Liver (tissue), 3 donors: Measurements from ENCODE around the gene C11orf21.

Experiments
- FOXA2 ChIP-seq: IDR thresholded peaks from 2 replicates; pipeline ENCODE4 v1.6.1; 2016; ENCODE audit warnings: antibody characterized with exemption
- MAX ChIP-seq: IDR thresholded peaks from 2 replicates; pipeline ENCODE4 v1.6.1; 2016; ENCODE audit warnings: antibody characterized with exemption
- RAD21 ChIP-seq, 2 donors: IDR thresholded peaks; 2 replicates each; pipeline ENCODE4 v1.6.1; 2016; ENCODE audit warnings: antibody characterized with exemption in 2 of 2, mild to moderate bottlenecking in 2 of 2
- REST ChIP-seq: IDR thresholded peaks from 2 replicates; pipeline ENCODE4 v1.6.1; 2016; ENCODE audit warnings: antibody characterized with exemption, mild to moderate bottlenecking
- SP1 ChIP-seq: IDR thresholded peaks from 2 replicates; pipeline ENCODE4 v1.6.1; 2018; ENCODE audit warnings: antibody characterized with exemption, mild to moderate bottlenecking
- TAF1 ChIP-seq: conservative IDR thresholded peaks from 2 replicates; pipeline ENCODE4 v1.6.1; 2016; ENCODE audit warnings: antibody characterized with exemption, mild to moderate bottlenecking
- YY1 ChIP-seq: IDR thresholded peaks from 2 replicates; pipeline ENCODE4 v1.6.1; 2016; ENCODE audit warnings: antibody characterized with exemption, mild to moderate bottlenecking
- TF ChIP-seq, protein P1 (sequence below): fragments of 150-350 bp; IDR thresholded peaks from 2 replicates; pipeline ENCODE4 v1.5.1; 2017; ENCODE audit warnings: improper control_type of control experiment, low read depth, low read length; ENCODE audit not compliant: missing input control
- TF ChIP-seq, protein P2 (sequence below): IDR thresholded peaks from 2 replicates; pipeline ENCODE4 v1.6.1; 2016; ENCODE audit warnings: antibody characterized with exemption
- donor health status: healthy.
- donor health status: healthy.

DNA sequence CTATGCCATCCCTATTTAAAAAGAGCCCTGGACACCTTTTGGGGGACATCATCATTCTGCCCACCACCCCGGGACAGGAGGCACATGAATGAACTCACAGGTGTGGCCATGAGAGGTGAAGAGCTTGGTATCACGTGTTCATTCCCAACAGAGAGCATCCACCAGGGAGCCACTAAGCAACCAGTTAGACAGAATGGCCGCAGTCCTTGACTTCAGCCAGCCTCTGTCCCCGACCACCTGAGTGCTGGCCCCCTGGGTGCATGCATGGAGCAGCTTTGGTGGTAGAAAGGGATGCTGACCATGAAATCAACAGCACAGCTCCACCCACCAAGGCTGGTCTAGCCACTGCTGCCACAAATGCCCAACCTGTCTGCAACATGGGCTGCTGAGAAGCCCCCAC, 44.3 kb upstream of the C11orf21 start:
- TF ChIP-seq, protein P1, sequence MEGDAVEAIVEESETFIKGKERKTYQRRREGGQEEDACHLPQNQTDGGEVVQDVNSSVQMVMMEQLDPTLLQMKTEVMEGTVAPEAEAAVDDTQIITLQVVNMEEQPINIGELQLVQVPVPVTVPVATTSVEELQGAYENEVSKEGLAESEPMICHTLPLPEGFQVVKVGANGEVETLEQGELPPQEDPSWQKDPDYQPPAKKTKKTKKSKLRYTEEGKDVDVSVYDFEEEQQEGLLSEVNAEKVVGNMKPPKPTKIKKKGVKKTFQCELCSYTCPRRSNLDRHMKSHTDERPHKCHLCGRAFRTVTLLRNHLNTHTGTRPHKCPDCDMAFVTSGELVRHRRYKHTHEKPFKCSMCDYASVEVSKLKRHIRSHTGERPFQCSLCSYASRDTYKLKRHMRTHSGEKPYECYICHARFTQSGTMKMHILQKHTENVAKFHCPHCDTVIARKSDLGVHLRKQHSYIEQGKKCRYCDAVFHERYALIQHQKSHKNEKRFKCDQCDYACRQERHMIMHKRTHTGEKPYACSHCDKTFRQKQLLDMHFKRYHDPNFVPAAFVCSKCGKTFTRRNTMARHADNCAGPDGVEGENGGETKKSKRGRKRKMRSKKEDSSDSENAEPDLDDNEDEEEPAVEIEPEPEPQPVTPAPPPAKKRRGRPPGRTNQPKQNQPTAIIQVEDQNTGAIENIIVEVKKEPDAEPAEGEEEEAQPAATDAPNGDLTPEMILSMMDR, result no peak
- no peak for TF ChIP-seq RAD21 (IDR thresholded peaks at IDR 0.05)
- no peak for TF ChIP-seq TAF1
- no peak for TF ChIP-seq FOXA2
- TF ChIP-seq, protein P2, sequence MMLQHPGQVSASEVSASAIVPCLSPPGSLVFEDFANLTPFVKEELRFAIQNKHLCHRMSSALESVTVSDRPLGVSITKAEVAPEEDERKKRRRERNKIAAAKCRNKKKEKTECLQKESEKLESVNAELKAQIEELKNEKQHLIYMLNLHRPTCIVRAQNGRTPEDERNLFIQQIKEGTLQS, result no peak
- TF ChIP-seq MAX, result no peak
- no peak for TF ChIP-seq SP1
- no peak for TF ChIP-seq REST
- TF ChIP-seq YY1, result no peak
